Stimulated activated memory B cell treated with anti-CD40 and anti-IgM and Interleukin-4, amounts not matched to agents 10 μg/mL and 1 μg/mL and 100 μg/mL, for 72 hours (primary cell): Measurements from ENCODE around the gene DENND4A.
"Not testable (repeated sequence)": the region's sequence is repeated elsewhere in the genome, so short reads cannot be mapped to it uniquely, and the experiment has no call there.

Experiments used
- ATAC-seq: fragments of 150-1000 bp; cut with Tn5 transposase; 2 replicates; pipeline ENCODE4 v1.10.0; 2021
- H3K27ac Mint-ChIP-seq: one replicate; pipeline ENCODE4 v1.8.0; 2022; ENCODE audit warnings: mild to moderate bottlenecking, mixed read lengths
- H3K27me3 Mint-ChIP-seq: one replicate; pipeline ENCODE4 v1.8.0; 2022; ENCODE audit warnings: mixed read lengths
- H3K36me3 Mint-ChIP-seq: one replicate; pipeline ENCODE4 v1.8.0; 2022; ENCODE audit warnings: mixed read lengths
- H3K4me1 Mint-ChIP-seq: one replicate; pipeline ENCODE4 v1.8.0; 2022; ENCODE audit warnings: mixed read lengths
- H3K4me3 Mint-ChIP-seq: one replicate; pipeline ENCODE4 v1.8.0; 2022; ENCODE audit warnings: mild to moderate bottlenecking, moderate library complexity, mixed read lengths
- H3K9me3 Mint-ChIP-seq: one replicate; pipeline ENCODE4 v1.8.0; 2022; ENCODE audit warnings: mixed read lengths

DENND4A gene

DNA sequence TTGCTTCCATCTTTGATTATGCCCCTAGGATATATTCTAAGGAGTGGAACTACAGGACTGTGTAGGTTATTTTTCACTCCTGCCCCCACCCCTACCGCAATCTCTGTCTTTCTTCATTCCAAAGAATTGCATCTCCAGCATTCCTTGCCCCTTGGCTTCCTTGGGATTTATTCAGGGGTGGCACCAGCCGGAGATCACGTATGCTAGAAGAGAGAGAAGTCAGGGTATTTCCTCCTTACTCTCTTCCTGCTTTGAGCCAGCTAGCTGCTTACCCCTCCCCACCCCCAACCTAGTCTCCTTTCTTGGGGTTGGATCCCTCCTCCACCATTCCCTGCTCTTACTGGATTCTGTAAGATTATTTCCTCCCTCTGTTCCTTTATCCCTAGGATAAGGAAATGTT lies 35.0 kb upstream of the DENND4A start:
- H3K27me3 Mint-ChIP-seq, result no peaks in the 10 kb centered on the region
- ATAC-seq, result no peak
- no peaks in the 10 kb centered on the region for H3K9me3 Mint-ChIP-seq
- H3K36me3 Mint-ChIP-seq, result no peaks in the 10 kb centered on the region
- peak overlapping the region; percentile 77 for H3K27ac Mint-ChIP-seq
- peak overlapping the region; percentile 14 for H3K4me3 Mint-ChIP-seq
- H3K4me1 Mint-ChIP-seq, result peaks cover 43% of the 10 kb centered on the region

- Mint-ChIP-seq H3K27ac (no peak overlapping the region), H3K27me3 (no peaks in the 10 kb centered on the region), H3K9me3 (no peaks in the 10 kb centered on the region), H3K36me3 (no peaks in the 10 kb centered on the region), H3K4me1 (peaks cover 60% of the 10 kb centered on the region), H3K4me3 (no peak overlapping the region)
- ATAC-seq, result no peak
Measured at GRCh38 chr15:65824941-65825544, 33.0 kb upstream of the DENND4A start.

DNA sequence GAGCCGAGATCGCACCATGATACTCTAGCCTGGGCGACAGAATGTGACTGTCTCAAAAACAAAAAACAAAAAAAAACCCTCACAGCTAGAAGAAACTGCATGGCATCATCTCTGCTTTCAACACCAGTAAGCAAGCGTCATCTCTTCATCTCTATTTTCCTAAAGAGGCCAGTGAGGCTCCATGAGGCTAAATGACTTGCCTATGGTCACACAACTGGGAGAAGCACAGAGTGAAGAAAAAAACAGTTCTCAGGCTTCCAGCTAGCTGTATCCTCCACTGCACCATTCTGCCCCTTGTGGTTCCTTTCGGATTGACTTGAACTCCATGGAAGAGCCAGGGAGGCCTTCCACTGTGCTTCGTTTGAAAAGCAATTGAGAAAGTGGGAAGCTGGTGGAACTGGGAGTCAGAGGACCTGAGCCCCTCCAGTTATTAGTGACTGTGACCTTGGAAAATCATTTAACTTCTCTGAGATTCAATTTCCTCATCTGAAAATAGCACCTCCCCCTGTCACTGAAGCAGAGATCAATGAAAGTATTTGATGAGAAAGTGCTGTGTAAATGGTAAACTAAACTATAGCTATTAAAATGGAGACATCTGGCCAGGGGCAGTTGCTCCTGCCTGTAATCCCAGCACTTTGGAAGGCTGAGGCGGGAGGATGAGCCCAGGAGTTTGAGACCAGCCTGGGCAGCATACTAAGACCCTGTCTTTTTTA lies 32.1 kb upstream of the DENND4A start:
- Mint-ChIP-seq H3K27ac (peak overlapping the region; percentile 8), H3K27me3 (no peaks in the 10 kb centered on the region), H3K4me3 (no peak overlapping the region), H3K4me1 (peaks cover 64% of the 10 kb centered on the region), H3K9me3 (no peaks in the 10 kb centered on the region), H3K36me3 (no peaks in the 10 kb centered on the region)
- peak; percentile 53 for ATAC-seq

GRCh38 chr15:65822316-65822715 lies 30.2 kb upstream of the DENND4A start:
- H3K9me3 Mint-ChIP-seq, result no peaks in the 10 kb centered on the region
- H3K27me3 Mint-ChIP-seq, result no peaks in the 10 kb centered on the region
- no peak for ATAC-seq
- H3K27ac Mint-ChIP-seq, result peak overlapping the region; percentile 98
- no peaks in the 10 kb centered on the region for H3K36me3 Mint-ChIP-seq
- peaks cover 63% of the 10 kb centered on the region for H3K4me1 Mint-ChIP-seq
- no peak overlapping the region for H3K4me3 Mint-ChIP-seq

DNA sequence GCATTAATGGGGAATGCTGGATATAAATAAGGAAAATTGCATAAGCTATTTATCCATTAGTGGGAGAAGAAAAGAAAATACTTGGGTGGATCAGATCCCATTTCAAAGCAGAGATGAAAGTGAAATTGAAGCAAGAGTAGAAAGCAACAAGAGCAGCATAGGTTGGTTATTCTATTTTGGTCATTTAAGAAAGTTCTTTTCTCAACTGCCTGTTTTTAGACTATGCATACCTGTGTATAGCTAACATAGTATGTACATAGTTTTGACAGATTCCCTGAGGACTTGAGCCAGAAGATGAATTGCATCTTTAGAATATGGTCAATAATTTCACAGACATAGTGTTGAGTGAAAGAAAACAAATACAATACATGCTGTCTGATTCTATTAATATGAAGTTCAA lies 29.0 kb upstream of the DENND4A start:
- Mint-ChIP-seq H3K36me3 (no peaks in the 10 kb centered on the region), H3K9me3 (no peaks in the 10 kb centered on the region), H3K4me3 (no peak overlapping the region), H3K4me1 (peaks cover 67% of the 10 kb centered on the region), H3K27me3 (no peaks in the 10 kb centered on the region), H3K27ac (peak overlapping the region; percentile 98)
- ATAC-seq, result no peak

DNA sequence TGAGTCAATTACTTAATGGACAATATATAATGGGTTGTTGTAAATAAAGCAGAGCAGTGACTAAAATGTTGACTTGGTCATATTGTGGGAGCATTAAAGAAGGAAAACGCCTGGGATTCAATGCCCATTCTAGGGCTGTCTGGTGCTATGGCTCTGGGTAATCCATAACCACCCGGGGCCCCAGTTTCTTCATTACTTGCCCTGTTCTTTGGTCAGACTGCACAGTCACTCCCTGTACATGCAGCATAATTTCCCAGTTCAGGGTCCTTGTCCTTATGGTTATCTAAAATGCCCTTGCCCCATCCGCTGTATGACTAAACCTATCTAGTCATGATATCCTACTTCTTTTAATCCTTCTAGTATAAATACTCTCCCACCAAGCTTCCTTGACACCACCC lies 27.5 kb upstream of the DENND4A start:
- ATAC-seq, result no peak
- Mint-ChIP-seq H3K27ac (peak overlapping the region; percentile 98), H3K4me3 (no peak overlapping the region), H3K9me3 (no peaks in the 10 kb centered on the region), H3K4me1 (peaks cover 67% of the 10 kb centered on the region), H3K27me3 (no peaks in the 10 kb centered on the region), H3K36me3 (no peaks in the 10 kb centered on the region)

DNA sequence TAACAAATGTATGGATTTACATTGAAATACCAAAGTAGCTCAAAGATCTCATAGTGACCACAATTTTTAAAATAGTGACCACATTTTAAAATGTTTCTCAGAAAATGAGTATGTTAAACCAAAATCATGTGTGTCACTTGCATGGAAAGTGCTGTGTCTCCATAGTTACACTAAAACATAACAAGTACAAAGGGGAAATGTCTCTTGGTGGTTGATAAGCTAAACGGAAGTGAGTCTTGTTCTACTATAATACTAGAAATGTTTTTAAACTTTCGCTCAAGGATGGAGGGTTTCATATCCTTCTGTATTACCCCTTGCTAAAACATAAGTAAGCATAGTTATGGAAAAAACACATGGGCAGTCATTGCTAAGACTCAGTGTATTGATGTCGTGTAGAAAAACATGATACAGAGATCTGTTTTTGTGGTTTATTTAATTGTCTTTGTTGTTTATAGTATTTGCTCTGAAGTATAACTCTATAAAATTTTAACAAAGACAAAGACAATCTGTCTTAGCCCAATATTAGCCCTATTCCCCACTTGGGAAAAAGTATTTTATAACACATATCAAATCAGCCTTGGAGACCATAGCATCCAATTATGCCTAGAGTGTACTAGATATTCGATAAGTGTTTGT lies 27.0 kb upstream of the DENND4A start:
- peaks cover 69% of the 10 kb centered on the region for H3K4me1 Mint-ChIP-seq

DNA sequence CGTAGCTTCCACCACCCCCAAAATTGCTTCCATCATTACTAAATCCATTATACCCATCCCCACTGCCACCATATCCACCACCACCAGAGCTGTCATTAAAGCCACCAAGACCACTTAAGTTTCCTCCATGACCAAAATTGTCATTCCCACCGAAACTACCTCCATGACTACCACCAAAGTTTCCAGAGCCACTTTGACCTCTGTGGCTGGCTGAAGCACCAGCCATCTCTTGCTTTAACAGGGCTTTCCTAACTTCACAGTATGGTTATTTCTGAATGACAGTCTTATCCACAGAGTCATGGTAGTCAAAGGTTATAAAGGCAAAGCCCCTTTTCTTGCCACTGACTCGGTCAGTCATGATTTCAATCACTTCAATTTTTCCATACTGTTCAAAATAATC lies 24.3 kb upstream of the DENND4A start:
- H3K27me3 Mint-ChIP-seq, result no peaks in the 10 kb centered on the region
- H3K36me3 Mint-ChIP-seq, result peaks cover 7% of the 10 kb centered on the region
- no peak overlapping the region for H3K4me3 Mint-ChIP-seq
- peaks cover 67% of the 10 kb centered on the region for H3K4me1 Mint-ChIP-seq
- ATAC-seq, result no peak
- peaks cover 3% of the 10 kb centered on the region for H3K9me3 Mint-ChIP-seq
- H3K27ac Mint-ChIP-seq, result peak overlapping the region; percentile 67

More for the DNA sequence above, 27.0 kb upstream of the DENND4A start:
- Mint-ChIP-seq H3K4me3 (peak overlapping the region; percentile 70), H3K27ac (peak overlapping the region; percentile 98), H3K36me3 (no peaks in the 10 kb centered on the region), H3K9me3 (no peaks in the 10 kb centered on the region), H3K27me3 (no peaks in the 10 kb centered on the region)
- peak; percentile 96 for ATAC-seq

- Mint-ChIP-seq H3K4me1 (peaks cover 62% of the 10 kb centered on the region), H3K27ac (peak overlapping the region; percentile 67)
- not testable (repeated sequence) for ATAC-seq, H3K36me3 Mint-ChIP-seq, H3K27me3 Mint-ChIP-seq, H3K9me3 Mint-ChIP-seq, H3K4me3 Mint-ChIP-seq
Measured at GRCh38 chr15:65816008-65816407, 23.9 kb upstream of the DENND4A start.

DNA sequence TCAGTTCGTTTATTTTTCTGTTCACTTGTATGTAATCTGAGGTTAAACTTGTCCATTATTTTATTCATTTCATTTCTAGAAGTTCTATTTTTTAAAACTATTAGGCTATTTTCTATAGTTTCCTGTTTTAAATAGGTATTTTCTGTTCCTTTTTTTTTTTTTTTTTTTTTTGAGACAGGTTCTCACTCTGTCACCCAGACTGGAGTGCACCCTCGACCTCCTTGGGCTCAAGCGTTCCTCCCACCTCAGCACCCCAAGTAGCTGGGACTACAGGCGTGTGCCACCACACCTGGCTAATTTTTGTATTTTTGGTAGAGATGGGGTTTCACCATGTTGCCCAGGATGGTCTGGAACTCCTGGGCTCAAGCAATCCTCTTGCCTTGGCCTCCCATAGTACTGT lies 22.2 kb upstream of the DENND4A start:
- ATAC-seq, H3K9me3 Mint-ChIP-seq, H3K27me3 Mint-ChIP-seq, H3K36me3 Mint-ChIP-seq: not testable (repeated sequence)
- Mint-ChIP-seq H3K27ac (peak overlapping the region; percentile 66), H3K4me3 (peak overlapping the region; percentile 4), H3K4me1 (peaks cover 45% of the 10 kb centered on the region)

GRCh38 chr15:65812916-65813315 lies 20.8 kb upstream of the DENND4A start:
- Mint-ChIP-seq H3K4me1 (peaks cover 32% of the 10 kb centered on the region), H3K27ac (no peak overlapping the region), H3K9me3 (peaks cover 3% of the 10 kb centered on the region), H3K36me3 (peaks cover 7% of the 10 kb centered on the region), H3K27me3 (no peaks in the 10 kb centered on the region), H3K4me3 (no peak overlapping the region)
- no peak for ATAC-seq

- H3K9me3 Mint-ChIP-seq, result peaks cover 3% of the 10 kb centered on the region
- no peak overlapping the region for H3K27ac Mint-ChIP-seq
- no peak overlapping the region for H3K4me3 Mint-ChIP-seq
- H3K27me3 Mint-ChIP-seq, result no peaks in the 10 kb centered on the region
- H3K4me1 Mint-ChIP-seq, result peaks cover 33% of the 10 kb centered on the region
- peaks cover 7% of the 10 kb centered on the region for H3K36me3 Mint-ChIP-seq
- ATAC-seq, result no peak
Measured at GRCh38 chr15:65812467-65812866, 20.4 kb upstream of the DENND4A start.

- no peak for ATAC-seq
- Mint-ChIP-seq H3K27ac (no peak overlapping the region), H3K36me3 (peaks cover 7% of the 10 kb centered on the region), H3K4me1 (peaks cover 31% of the 10 kb centered on the region), H3K27me3 (no peaks in the 10 kb centered on the region), H3K9me3 (peaks cover 3% of the 10 kb centered on the region), H3K4me3 (no peak overlapping the region)
Measured at GRCh38 chr15:65811835-65812234, 19.7 kb upstream of the DENND4A start.

DNA sequence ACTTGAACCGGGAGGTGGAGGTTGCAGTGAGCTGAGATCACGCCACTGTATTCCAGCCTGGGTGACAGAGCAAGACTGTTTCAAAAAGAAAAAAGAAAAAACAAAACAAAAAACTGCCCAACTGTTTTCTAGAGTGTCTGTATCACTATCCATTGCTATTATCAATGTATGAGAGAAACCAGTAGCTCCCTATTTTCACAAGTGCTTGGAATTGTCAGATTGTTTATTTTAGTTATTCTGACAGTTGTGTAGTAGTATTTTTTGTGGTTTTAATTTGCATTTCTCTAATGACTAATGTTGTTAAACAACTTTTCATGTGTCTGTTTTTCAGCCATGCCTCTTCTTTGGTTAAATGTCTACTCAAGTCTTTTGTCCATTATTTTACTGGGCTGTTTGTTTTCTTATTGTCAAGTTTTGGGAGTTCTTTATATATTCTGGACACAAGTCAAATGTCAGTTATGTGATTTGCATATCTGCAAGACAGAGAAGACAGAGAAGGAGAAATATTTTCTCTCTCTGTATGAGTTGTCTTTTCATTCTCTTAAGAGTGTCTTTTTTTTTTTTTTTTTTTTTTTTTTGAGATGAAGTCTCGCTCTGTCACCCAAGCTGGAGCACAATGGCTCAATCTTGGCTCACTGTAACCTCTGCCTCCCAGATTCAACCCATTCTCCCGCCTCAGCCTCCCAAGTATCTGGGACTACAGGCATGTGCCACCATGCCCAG lies 19.1 kb upstream of the DENND4A start:
- not testable (repeated sequence) for ATAC-seq

DNA sequence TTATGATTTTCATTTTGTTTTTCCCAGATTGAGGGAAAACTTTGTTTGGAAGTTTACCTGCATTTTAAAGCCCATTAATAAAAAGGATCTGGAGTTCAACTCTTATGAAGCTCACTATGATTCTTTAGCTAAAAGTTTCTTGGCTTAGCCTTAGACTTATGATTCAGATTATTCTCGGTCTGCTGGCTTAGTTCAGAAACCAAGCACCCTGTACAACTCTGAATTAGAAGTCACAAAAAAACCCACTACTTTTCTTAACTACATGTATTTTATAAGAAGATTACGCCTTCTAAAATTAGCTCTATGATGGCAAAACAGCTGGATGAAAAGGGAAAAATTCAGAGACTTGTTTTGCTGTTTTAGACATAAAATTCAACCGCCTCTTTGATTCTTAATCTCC lies 14.3 kb upstream of the DENND4A start:
- no peaks in the 10 kb centered on the region for H3K36me3 Mint-ChIP-seq
- H3K27ac Mint-ChIP-seq, result no peak overlapping the region

More for the DNA sequence above, 19.1 kb upstream of the DENND4A start:
- H3K36me3 Mint-ChIP-seq, H3K27ac Mint-ChIP-seq, H3K9me3 Mint-ChIP-seq, H3K27me3 Mint-ChIP-seq, H3K4me3 Mint-ChIP-seq: not testable (repeated sequence)
- H3K4me1 Mint-ChIP-seq, result peaks cover 25% of the 10 kb centered on the region

More for the DNA sequence above, 14.3 kb upstream of the DENND4A start:
- Mint-ChIP-seq H3K4me1 (peaks cover 6% of the 10 kb centered on the region), H3K4me3 (no peak overlapping the region), H3K27me3 (no peaks in the 10 kb centered on the region), H3K9me3 (no peaks in the 10 kb centered on the region)
- no peak for ATAC-seq
